Epithelial cell of proximal tubule (primary cell): ENCODE results near the gene TXNDC11. TPM values are rescaled to one million over a fixed set of nuclear protein-coding genes. Genes with fewer than 3 reads are reported as not detected.

Source experiments
- DNase-seq: peaks from one replicate; pipeline ENCODE4 v3.0.0-alpha.2; 2011; ENCODE audit warnings: low read depth
- H3K4me3 ChIP-seq: 2 replicates; pipeline ENCODE4 v1.5.1; 2011; ENCODE audit warnings: low read depth, mild to moderate bottlenecking, low read length
- total RNA-seq: library from RNA; depleted of rRNA; stranded (reverse); fragments of >200 nt; gene quantifications from 2 replicates; pipeline ENCODE4 v1.2.3, GENCODE V29; 2015
- TF ChIP-seq, protein P1 (sequence below): conservative IDR thresholded peaks from 2 replicates; pipeline ENCODE4 v1.5.1; 2012; ENCODE audit warnings: low read depth, mild to moderate bottlenecking, low read length

Gene TXNDC11
- total RNA-seq, 1 donor from 2014 or later, result 20.2 TPM

DNA sequence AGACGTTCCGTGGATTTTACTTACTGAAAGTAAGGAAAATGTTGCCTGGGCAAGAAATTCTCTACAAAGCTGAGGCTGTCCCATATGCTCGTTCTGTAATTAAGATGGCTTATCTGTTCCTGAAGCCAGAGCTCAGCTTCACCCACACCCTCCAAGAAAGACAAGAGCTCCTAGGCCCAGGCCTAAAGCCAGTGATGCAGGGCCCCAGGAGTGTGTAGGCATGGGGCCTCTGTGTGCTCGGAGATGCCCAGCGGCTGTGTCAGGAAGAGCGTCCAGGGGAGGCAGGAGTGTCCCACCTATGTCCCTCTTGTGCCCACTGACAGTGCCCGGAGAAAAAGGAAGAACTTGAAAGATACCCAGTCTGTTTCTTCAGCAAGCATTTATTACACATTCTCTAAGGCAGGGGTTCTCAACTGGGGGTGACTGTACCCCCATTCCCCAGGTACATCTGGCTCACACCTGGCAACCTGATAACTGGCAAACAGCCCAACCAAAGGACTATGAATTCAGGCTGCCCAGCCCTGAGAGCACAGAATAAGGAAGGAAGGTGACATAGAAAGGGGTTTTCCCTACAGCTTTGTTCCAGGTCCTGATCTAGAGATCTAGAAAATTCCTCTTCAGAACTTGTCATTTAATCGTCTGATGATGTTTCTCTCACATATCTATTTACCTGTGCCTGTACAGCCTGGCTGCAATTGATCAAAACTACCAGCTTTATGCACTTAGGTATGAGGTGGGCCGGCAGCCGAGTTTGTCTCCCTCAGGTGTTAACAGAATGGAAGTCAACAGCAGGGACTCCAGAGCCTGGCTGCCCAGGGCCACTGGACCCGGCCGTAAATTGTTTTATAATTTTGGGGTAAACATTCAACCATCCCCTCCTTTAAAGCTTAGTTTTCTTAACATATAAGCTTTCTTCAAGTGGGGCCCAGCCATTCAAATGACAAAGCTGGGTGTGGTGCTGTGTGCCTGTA, 62.4 kb downstream of the TXNDC11 start:
- DNase-seq, result no peak
- TF ChIP-seq, protein P1, sequence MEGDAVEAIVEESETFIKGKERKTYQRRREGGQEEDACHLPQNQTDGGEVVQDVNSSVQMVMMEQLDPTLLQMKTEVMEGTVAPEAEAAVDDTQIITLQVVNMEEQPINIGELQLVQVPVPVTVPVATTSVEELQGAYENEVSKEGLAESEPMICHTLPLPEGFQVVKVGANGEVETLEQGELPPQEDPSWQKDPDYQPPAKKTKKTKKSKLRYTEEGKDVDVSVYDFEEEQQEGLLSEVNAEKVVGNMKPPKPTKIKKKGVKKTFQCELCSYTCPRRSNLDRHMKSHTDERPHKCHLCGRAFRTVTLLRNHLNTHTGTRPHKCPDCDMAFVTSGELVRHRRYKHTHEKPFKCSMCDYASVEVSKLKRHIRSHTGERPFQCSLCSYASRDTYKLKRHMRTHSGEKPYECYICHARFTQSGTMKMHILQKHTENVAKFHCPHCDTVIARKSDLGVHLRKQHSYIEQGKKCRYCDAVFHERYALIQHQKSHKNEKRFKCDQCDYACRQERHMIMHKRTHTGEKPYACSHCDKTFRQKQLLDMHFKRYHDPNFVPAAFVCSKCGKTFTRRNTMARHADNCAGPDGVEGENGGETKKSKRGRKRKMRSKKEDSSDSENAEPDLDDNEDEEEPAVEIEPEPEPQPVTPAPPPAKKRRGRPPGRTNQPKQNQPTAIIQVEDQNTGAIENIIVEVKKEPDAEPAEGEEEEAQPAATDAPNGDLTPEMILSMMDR, result no peak
- no peak overlapping the region for H3K4me3 ChIP-seq

- no peak for DNase-seq
- TF ChIP-seq, protein P1, result no peak
- no peak overlapping the region for H3K4me3 ChIP-seq
Measured at GRCh38 chr16:11679250-11679649, 63.4 kb downstream of the TXNDC11 start.

GRCh38 chr16:11677959-11678881, 64.4 kb downstream of the TXNDC11 start:
- no peak for DNase-seq
- no peak overlapping the region for H3K4me3 ChIP-seq
- TF ChIP-seq, protein P1, result no peak

DNA sequence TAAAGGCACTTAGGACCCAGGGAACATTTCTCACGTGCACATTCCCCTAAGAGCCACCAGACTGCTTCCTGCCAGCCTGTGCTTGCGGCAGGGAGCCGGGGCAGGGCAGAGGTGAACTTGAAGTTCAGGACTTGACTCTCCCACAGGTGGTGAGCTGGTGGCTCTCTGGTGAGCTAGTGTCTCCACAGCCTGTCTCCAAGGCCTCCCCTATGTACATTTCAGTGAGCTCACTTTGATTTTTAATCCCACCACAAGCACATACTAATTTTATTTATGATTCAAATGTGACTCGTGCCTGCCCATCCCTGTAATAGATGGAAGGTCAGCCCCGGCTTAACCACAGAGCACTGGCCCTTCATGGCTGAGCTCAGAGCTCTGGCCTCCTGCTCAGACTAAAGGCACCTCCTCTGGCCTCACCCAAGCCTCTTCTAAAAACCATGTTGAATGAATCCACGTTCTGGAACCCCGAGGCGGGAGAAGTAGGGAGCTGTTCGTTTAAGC, 65.2 kb downstream of the TXNDC11 start:
- DNase-seq, result no peak
- TF ChIP-seq, protein P1, result no peak
- H3K4me3 ChIP-seq, result no peak overlapping the region

- no peak overlapping the region for H3K4me3 ChIP-seq
- DNase-seq, result no peak
- TF ChIP-seq, protein P1, result no peak
Measured at GRCh38 chr16:11676799-11677198, 65.9 kb downstream of the TXNDC11 start.

DNA sequence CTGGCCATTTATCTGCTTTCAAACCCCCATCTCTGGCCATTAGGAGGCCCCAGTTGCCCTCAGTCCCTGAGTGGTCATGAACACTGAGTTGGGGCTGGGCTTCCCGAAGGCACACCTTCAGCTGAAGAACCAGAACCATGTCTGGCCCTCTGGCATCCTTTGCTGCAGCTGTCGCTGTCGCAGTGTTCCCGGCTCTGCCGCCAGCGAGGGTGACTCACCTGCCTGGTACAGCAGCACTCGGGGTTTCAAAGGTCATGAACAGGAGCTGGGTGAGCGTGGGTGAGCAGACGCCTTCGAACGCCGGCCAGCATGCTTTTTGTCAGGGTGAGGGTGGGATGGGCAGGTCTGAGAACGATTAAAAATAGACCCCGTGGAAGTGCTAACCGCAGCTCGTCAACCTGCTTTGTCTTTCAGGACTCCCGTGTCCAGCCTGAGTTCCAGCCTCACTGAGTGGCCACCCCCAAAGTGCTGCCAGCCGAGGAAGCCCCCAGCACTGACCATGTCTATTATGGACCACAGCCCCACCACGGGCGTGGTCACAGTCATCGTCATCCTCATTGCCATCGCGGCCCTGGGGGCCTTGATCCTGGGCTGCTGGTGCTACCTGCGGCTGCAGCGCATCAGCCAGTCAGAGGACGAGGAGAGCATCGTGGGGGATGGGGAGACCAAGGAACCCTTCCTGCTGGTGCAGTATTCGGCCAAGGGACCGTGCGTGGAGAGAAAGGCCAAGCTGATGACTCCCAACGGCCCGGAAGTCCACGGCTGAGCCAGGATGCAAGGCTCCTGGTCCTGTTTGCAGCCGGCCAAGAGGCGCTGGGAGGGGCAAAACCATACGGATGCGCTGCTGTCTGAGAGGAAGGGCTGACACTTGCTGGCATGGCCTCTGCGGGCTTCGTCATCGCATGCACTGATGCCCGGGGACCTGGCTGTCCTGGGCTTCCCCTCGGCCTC, 66.8 kb downstream of the TXNDC11 start:
- no peak for DNase-seq
- TF ChIP-seq, protein P1, result no peak
- no peak overlapping the region for H3K4me3 ChIP-seq
